ENCODE measurements around the gene SNAPC5. TPM values are rescaled to one million over a fixed set of nuclear protein-coding genes. Genes with fewer than 3 reads are reported as not detected.
"Not testable (repeated sequence)": the region's sequence is repeated elsewhere in the genome, so short reads cannot be mapped to it uniquely, and the experiment has no call there.

SNAPC5 gene, protein sequence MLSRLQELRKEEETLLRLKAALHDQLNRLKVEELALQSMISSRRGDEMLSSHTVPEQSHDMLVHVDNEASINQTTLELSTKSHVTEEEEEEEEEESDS
- total RNA-seq (ENCODE audit: insufficient read depth, low replicate concordance): 7.2 TPM

DNA sequence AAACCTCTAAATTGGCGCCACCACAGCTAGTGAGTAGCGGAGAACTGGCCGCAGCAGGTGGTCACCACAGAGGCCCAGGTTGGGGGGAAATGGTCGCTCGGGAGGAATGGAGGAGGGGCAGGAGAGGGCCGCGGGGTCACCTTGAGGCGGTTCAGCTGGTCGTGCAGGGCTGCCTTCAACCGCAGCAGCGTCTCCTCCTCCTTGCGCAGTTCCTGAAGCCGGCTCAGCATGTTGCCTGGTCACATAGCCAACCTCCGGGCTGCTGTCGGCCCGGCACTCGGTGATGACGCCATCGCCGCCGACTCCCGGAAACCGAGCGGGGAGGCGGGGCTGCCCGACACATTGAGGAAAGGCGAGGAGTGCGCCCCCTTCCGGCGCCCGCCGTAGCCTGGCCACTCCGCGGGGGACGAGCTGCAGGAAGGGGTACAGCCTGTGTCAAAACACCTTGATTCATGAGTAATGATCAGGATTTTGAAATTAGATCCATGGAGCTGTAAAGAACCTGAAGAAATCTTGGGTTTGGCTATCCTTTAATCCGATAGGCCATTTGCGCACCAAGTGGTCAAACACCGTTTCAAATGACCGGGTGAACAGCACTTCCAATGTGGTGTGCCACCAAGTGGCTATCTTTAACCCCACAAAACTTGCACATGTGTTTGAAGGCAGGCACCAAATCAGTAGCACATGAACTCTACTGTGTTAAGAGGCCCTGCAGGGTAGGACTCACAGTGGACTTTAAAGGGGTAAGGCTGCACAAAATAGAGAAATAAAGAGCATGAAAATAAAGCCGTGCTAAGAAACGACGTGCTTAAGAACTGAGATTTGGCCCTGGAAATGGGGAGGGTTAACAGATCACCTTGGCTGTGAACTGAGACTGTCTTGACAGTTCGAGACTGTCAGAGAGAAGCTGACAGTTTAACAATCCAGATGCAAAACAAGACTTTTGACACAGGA, at the start of gene SNAPC5:
Gene SNAPC5 (minus strand): TSS at position 261 of the 954 bp plus-strand sequence. CDS start 31 bp downstream, at position 230.
- DNase-seq (ENCODE audit: low spot score): peak; percentile 95

GRCh38 chr15:66545255-66545654, 47.7 kb upstream of the SNAPC5 start:
- no peak for DNase-seq (ENCODE audit: low spot score)

GRCh38 chr15:66542896-66543295, 45.3 kb upstream of the SNAPC5 start:
- no peak for DNase-seq (ENCODE audit: low spot score)

DNA sequence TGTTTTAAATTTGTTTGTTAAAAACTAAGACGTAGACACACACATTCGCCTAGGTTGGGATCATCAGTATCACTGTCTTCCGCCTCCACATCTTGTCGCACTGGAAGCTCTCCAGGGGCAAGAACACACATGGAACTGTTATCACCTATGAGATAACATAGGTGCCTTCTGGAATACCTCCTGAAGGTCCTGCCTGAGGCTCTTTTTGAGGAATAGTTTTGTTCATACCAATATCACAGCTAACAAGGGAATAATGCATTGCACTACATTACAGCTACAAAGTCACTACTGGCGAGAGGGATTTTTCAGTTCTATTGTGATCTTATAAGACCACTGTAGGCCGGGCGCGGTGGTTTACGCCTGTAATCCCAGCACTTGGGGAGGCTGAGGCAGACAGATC, 37.5 kb upstream of the SNAPC5 start:
- DNase-seq (ENCODE audit: low spot score): no peak

DNA sequence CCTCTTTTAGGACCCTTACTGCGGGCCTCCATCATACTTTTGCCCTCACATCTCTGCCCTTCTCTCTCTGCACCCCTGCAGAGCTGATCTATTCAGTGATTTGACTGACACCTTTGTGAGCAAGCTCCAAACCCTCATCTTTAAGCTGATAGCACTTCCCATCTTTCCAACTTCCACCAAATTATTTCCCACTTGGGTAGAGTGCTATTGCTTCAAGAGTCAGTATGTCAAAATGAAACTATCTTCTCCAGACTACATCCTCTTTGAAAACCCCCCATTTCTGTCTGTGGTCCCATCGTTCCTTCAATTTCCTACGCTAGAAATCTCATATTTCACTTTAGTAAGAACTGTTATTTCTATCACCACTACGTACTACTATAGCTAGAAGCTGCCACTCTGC, 27.3 kb upstream of the SNAPC5 start:
- no peak for DNase-seq (ENCODE audit: low spot score)

- DNase-seq (ENCODE audit: low spot score): no peak
Measured at GRCh38 chr15:66523926-66524325, 26.4 kb upstream of the SNAPC5 start.

DNA sequence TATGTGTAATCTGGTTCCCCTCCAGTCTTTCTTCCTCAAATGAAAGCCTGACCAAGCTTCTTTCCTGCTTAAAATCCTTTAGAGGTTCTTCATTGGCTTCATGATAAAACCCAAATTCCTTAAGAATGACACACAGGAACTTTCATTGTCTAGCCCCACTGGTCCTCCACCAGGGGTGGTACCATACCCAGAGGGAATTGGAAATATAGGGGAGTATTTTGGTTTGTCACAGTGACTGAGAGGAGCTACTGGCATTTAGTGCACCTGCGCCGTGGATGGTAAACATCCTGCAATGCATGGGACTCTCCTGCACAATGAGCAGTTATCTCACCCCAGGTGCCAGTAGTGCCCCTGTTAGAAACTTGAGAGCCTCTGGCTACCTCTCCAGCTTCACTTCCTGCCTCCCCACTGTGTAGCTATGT, 18.4 kb upstream of the SNAPC5 start:
- no peak for DNase-seq (ENCODE audit: low spot score)

DNA sequence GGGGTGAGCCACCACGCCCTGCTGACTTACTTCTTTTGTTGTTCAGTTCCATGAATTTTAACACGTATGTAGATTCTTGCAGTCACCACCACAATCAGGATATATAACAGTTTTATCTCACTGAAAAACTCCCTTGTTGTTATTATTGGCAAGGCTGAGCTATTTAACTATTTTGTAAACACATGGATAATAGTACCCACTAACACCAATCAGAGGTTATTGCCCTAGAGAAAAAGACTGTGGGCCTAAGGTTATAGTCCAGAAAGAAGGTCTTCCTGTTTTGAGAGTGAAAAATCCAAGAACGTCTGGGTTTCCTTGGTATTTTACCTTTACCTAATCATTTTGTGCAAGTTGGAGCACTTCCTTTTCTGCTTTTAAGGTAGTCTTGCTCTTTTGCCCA, 17.0 kb upstream of the SNAPC5 start:
- DNase-seq (ENCODE audit: low spot score): no peak

DNA sequence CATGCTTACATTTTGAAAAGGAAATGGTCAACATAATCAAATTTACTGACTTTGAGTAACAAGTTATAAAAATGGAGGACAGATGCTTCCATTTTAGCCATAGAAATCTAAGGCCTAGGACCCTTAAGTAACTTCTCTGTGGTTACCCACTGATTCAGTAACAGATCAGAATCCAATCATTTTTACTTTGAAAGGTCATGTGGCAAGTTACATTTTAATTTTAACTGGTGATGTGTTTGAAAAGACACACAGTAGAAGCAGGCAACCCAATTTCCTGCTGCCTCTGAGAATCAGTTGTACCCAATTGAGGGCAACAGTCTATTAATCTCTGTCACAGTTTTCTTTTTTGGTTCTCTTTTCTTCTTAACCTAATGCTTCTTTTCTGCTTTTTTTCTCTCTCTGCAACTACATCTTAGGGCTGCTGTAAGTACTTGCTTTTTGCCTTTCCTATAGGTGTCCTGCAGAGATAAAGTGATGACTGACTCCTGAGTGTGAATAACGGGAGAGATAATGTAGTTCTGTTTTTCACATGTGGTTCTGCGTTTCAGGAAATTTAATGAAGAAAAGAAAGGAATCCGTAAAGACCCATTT, 10.8 kb upstream of the SNAPC5 start:
- no peak for DNase-seq (ENCODE audit: low spot score)

DNA sequence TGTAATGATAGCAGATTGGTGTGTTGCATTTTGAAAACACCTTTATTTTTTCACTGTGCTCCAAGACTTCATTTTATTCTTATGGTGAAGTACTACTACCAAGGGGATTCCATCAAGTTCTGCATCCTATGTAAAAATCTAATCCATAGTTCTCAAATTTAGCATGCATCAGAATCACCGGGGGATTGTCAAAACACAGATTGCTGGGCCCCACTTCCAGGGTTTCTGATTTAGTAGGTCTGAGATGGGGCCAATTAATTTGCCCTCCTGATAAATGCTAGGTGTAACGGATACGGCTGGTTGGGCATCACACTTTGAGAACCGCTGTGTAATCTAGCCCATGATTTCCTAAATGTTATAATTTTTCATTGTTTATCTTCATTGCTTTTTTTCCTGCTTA, 8.3 kb upstream of the SNAPC5 start:
- DNase-seq (ENCODE audit: low spot score): no peak

DNA sequence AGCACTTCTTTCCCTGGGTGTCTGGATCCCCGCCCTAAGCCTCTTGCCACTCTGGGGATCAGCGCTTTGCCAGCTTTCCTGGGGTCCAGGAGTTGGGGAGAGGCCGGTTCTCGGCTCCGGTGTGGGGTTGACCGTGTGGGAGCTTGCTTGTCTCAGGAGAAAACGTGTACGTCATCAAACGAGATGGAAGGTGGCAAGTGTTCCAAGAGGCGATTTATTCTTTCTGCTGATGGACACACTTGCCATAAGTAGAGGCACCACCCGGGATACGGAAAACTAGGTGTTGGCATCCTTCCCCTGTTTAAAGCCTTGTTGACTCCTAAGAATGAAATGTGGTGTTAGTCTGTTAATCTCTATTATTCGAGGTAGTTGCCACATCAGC, 7.9 kb upstream of the SNAPC5 start:
- no peak for DNase-seq (ENCODE audit: low spot score)

GRCh38 chr15:66504563-66505429, 7.2 kb upstream of the SNAPC5 start, which contains the start of the genes RPL4 and ZWILCH:
RPL4 (minus strand) TSS chr15:66504855; CDS start chr15:66504790, 65 bp downstream.
ZWILCH (plus strand) TSS chr15:66505326; CDS start chr15:66505339, 13 bp downstream.
- DNase-seq (ENCODE audit: low spot score): peak; percentile 85

DNA sequence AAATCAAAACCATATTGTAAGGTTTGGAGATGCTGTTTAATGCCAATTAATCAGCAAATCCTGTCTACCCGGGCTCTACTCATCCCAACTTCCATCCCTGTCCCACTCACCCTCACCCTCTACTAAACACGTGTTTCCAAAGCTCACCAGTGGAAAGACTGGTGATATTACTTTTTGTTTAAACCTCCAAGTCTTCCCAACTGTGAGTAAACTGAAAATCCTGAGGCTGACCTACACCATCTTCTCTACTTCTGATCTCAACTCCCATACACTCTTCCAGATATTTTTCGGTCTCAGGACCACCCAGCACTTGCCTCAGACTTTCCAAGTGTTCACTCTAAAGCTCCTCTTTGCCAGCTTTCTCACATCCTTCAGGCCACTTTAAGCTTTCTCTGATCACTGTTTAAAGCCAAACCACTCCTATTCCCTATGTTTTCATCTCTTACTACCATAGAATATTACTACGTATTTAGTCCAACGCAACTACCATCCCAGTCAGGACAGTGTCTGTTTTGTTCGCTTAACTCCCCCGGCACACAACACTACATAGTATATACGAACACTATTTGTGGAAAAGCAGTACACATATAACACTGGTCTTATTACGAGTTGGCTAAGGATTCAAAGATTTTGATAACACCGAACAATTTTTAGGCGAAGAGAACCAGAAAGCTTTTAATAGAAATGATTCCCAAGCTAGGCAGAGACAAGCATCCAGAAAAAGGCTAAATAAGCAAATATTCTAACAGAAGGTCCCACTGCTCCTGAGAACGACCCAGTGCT, 6.4 kb upstream of the SNAPC5 start:
- no peak for DNase-seq (ENCODE audit: low spot score)

DNA sequence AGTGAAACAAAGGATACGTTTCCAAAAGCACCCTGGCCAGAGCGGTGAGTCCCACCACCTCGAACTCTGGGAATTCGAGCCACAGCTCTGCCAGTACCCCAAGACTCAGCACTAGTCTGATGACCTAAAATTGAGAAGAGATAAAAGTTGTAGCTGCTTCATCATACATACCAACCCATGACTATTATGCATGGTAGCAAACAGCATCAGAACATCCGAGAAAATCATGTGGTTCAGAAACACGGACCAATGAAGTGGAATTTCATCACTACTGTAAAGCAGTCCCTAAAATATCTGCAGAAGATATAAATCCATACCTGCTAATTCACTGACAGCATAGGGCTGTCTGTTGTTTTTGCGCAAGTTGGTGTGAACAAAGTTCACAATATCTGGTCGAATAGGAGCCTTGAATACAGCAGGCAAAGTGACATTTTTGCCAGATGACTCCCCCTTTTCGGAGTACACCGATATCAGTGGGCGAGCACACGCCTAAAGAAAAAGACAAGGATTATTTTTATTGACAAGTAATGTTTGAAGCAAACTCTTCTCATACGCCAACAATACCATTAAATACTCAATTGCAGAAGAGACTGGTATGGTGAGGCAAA, 5.6 kb upstream of the SNAPC5 start:
- not testable (repeated sequence) for DNase-seq (ENCODE audit: low spot score)

- no peak for DNase-seq (ENCODE audit: low spot score)
Measured at GRCh38 chr15:66502491-66502890, 4.9 kb upstream of the SNAPC5 start.

DNA sequence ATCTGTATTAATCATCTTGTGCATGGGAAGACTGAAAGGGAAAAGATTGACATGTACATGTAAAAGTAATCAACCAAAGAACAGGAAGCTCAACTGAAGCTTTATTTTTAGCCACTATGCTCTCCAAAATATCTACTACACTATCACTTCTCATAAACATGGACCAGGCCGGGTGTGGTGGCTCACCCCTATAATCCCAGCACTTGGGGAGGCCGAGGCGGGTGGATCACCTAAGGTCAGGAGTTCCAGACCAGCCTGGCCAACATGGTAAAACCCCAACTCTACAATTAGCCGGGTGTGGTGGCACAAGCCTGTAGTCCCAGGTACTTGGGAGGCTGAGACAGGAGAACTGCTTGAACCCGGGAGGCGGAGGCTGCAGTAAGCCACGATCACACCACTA, 2.8 kb upstream of the SNAPC5 start:
- DNase-seq (ENCODE audit: low spot score): not testable (repeated sequence)

DNA sequence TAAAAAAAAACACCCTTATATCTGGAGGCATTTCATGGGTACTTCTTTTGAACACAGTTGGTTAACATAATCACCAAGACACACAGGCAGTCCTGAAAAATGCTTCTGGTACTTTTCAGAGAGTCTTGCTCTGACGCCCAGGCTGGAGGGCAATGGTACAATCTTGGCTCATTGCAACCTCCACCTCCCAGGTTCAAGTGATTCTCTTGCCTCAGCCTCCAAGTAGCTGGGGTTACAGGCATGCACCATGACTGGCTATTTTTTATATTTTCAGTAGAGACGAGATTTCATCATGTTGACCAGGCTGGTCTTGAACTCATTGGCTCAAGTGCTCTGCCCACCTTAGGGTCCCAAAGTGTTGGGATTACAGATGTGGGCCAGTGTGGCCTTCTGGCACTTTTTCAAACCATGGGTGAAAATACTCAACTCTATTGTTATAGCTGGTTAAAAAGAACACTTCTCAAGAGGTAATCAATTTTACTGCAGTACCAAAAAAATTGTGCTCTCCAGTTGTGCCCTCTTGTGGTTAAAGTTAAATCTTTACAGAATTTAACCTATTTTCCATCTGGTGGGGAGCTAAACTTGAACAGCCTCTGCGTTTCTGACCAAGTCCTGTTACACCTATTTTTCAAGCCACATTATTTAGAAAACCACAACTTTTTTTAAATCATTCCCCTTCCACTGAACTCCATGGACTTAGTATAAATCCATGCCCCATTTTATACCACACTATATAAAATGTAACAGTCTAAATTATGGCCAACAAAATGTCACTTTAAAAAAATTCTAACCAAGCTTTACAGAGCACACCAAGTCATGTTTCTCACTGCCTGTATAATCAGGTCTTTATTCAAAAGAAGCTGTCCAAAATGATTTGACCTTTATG, 1.2 kb upstream of the SNAPC5 start:
- DNase-seq (ENCODE audit: low spot score): peak; percentile 44

- no peak for DNase-seq (ENCODE audit: low spot score)
Measured at GRCh38 chr15:66496951-66497501, 536 bp downstream of the SNAPC5 start.

DNA sequence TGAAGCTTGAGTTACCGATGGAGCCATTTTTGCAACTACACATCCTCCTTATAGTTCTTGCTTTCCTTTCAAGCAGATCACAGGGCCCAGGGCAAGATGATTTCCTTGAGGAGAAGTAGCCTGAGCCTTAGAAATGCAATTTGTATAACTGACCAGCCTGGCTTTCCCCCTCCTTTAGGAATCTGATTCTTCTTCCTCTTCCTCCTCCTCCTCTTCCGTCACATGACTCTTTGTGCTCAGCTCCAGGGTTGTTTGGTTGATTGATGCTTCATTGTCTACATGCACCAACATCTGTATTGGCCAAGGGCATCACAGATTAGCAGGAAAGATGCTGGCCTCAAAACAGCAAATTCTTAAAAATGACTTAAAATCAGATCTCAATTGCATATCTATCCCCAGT, 3.3 kb downstream of the SNAPC5 start:
- DNase-seq (ENCODE audit: low spot score): no peak

All from umbilical cord (tissue), 2 donors.